Measurements from ENCODE around the gene MAN2B2. TPM values are rescaled to one million over a fixed set of nuclear protein-coding genes. Genes with fewer than 3 reads are reported as not detected.

MAN2B2 gene
- 43.8 TPM for total RNA-seq
- 10 to 100 TPM; 15.6 to 26.1 (median 20.1) TPM for polyA plus RNA-seq

GRCh38 chr4:6574747-6575502 lies at the start of gene MAN2B2:
Gene MAN2B2 (plus strand): TSS chr4:6575189. CDS start chr4:6575211, 22 bp downstream.
- Histone ChIP-seq H3K36me3 (ENCODE audit: control insufficient read depth, insufficient read depth, low read length) (peaks cover 32% of the 10 kb centered on the region), H3K27me3 (ENCODE audit: control insufficient read depth, insufficient read depth, low read length) (no peaks in the 10 kb centered on the region), H3K4me3 (ENCODE audit: low read depth, low read length) (peak within 1 kb of the TSS; percentile 68), H3K4me1 (ENCODE audit: control insufficient read depth, insufficient read depth, low read length, poor library complexity, severe bottlenecking) (peaks cover 26% of the 10 kb centered on the region), H3K27ac (ENCODE audit: insufficient read depth, low read length, poor library complexity, severe bottlenecking) (peak within 1 kb of the TSS; percentile 75), H3K9me3 (ENCODE audit: control insufficient read depth in 2 of 2, low read length in 2 of 2) (no peaks in the 10 kb centered on the region)
- DNase-seq (peak; percentile 77 to 82 (median 77)), ATAC-seq (ENCODE audit: low read depth in 2 of 2) (peak; percentile 84 to 91)
- Mint-ChIP-seq H3K4me1 (peaks cover 0 to 23% (median 8%) of the 10 kb centered on the region in 4 donors), H3K27me3 (peaks cover 10% of the 10 kb centered on the region), H3K4me3 (peak within 1 kb of the TSS; percentile 76 to 93 (median 88)), H3K27ac (peak within 1 kb of the TSS; percentile 83 to 91 (median 87)), H3K9me3 (peaks cover 0 to 2% (median 0%) of the 10 kb centered on the region in 7 donors), H3K36me3 (peaks cover 16% of the 10 kb centered on the region)

DNA sequence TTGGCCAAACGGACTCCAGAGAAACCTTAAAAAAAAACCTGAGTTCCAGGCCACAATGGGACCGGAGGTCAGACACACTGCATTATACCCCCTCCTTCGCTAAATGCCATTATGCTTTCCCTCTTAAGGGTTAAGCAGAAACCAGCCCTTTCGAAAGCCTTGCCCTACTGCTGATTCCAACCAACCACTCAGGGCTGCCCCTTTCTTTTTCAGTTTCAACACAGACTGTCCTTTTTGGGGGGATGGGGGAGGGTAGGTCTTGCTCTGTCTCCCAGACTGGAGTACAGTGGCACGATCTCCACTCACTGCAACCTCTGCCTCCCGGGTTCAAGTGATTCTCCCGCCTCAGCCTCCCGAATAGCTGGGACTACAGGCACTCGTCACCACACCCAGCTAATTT lies 49.5 kb upstream of the MAN2B2 start:
- Mint-ChIP-seq H3K27ac (no peak overlapping the region), H3K9me3 (peaks cover 0 to 2% (median 0%) of the 10 kb centered on the region in 7 donors), H3K27me3 (peaks cover 17% of the 10 kb centered on the region), H3K36me3 (no peaks in the 10 kb centered on the region), H3K4me1 (peaks cover 0 to 2% (median 0%) of the 10 kb centered on the region in 4 donors), H3K4me3 (no peak overlapping the region)
- H3K9me3 ChIP-seq (ENCODE audit: control insufficient read depth in 2 of 2, low read length in 2 of 2), result no peaks in the 10 kb centered on the region
- H3K4me3 ChIP-seq (ENCODE audit: low read depth, low read length), result no peak overlapping the region
- DNase-seq, result no peak
- ATAC-seq (ENCODE audit: low read depth in 2 of 2), result no peak
- H3K36me3 ChIP-seq (ENCODE audit: control insufficient read depth, insufficient read depth, low read length), result no peaks in the 10 kb centered on the region
- H3K4me1 ChIP-seq (ENCODE audit: control insufficient read depth, insufficient read depth, low read length, poor library complexity, severe bottlenecking), result no peaks in the 10 kb centered on the region
- no peak overlapping the region for H3K27ac ChIP-seq (ENCODE audit: insufficient read depth, low read length, poor library complexity, severe bottlenecking)
- H3K27me3 ChIP-seq (ENCODE audit: control insufficient read depth, insufficient read depth, low read length), result no peaks in the 10 kb centered on the region

DNA sequence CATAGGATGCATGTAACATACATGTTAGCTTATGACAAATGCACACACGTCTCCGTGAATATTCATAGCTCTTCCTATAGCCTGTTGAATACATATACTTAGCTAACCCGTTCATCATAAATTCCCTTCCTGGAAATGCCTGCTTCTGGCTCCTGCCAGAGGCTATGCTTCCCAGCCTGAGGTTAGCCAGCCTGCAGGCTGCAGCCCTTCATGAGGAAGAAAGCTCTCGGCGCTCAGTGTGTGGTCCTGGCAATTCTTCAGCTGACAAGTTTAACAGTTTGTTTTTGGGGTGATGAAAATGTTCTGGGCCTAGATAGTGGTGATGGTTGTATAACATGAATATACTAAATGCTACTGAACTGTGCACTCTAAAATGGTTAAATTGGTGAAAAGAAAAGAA lies 48.8 kb upstream of the MAN2B2 start:
- H3K9me3 Mint-ChIP-seq, result peaks cover 0 to 2% (median 0%) of the 10 kb centered on the region in 7 donors
- Histone ChIP-seq H3K4me3 (ENCODE audit: low read depth, low read length) (no peak overlapping the region), H3K36me3 (ENCODE audit: control insufficient read depth, insufficient read depth, low read length) (no peaks in the 10 kb centered on the region), H3K27me3 (ENCODE audit: control insufficient read depth, insufficient read depth, low read length) (no peaks in the 10 kb centered on the region), H3K4me1 (ENCODE audit: control insufficient read depth, insufficient read depth, low read length, poor library complexity, severe bottlenecking) (no peaks in the 10 kb centered on the region), H3K9me3 (ENCODE audit: control insufficient read depth in 2 of 2, low read length in 2 of 2) (no peaks in the 10 kb centered on the region), H3K27ac (ENCODE audit: insufficient read depth, low read length, poor library complexity, severe bottlenecking) (no peak overlapping the region)
- H3K27ac Mint-ChIP-seq, result no peak overlapping the region
- ATAC-seq (ENCODE audit: low read depth in 2 of 2) (no peak), DNase-seq (no peak)
- no peak overlapping the region for H3K4me3 Mint-ChIP-seq
- peaks cover 0 to 2% (median 0%) of the 10 kb centered on the region in 4 donors for H3K4me1 Mint-ChIP-seq
- no peaks in the 10 kb centered on the region for H3K36me3 Mint-ChIP-seq
- peaks cover 17% of the 10 kb centered on the region for H3K27me3 Mint-ChIP-seq

DNA sequence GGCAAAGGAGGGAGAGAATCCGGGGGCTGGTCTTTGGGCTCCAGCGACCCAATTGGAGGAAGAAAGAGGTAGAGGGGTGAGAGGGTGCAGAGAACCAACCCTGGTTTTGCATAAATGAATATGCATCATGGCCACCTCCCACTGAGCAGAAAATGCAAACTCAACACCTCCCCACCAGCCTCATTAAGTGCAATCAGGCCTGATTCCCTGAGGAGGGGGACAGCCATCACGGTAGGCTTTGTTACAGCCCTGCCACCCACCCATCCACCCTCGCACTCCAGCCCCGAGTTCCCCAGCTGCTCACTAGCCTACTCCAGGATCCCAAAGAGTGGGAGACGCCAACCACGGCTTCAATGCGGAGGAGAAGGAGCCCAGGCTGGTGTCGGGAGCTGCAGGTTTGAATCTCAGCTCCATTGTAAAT lies 48.3 kb upstream of the MAN2B2 start:
- H3K4me1 ChIP-seq (ENCODE audit: control insufficient read depth, insufficient read depth, low read length, poor library complexity, severe bottlenecking), result no peaks in the 10 kb centered on the region
- no peaks in the 10 kb centered on the region for H3K36me3 ChIP-seq (ENCODE audit: control insufficient read depth, insufficient read depth, low read length)
- no peak for DNase-seq
- peaks cover 17% of the 10 kb centered on the region for H3K27me3 Mint-ChIP-seq
- no peak overlapping the region for H3K27ac ChIP-seq (ENCODE audit: insufficient read depth, low read length, poor library complexity, severe bottlenecking)
- no peaks in the 10 kb centered on the region for H3K9me3 ChIP-seq (ENCODE audit: control insufficient read depth in 2 of 2, low read length in 2 of 2)
- no peak overlapping the region for H3K4me3 ChIP-seq (ENCODE audit: low read depth, low read length)
- H3K36me3 Mint-ChIP-seq, result no peaks in the 10 kb centered on the region
- no peaks in the 10 kb centered on the region for H3K27me3 ChIP-seq (ENCODE audit: control insufficient read depth, insufficient read depth, low read length)
- peaks cover 0 to 2% (median 0%) of the 10 kb centered on the region in 4 donors for H3K4me1 Mint-ChIP-seq
- H3K4me3 Mint-ChIP-seq, result no peak overlapping the region
- no peak for ATAC-seq (ENCODE audit: low read depth in 2 of 2)
- peaks cover 0 to 2% (median 0%) of the 10 kb centered on the region in 7 donors for H3K9me3 Mint-ChIP-seq
- H3K27ac Mint-ChIP-seq, result no peak overlapping the region

DNA sequence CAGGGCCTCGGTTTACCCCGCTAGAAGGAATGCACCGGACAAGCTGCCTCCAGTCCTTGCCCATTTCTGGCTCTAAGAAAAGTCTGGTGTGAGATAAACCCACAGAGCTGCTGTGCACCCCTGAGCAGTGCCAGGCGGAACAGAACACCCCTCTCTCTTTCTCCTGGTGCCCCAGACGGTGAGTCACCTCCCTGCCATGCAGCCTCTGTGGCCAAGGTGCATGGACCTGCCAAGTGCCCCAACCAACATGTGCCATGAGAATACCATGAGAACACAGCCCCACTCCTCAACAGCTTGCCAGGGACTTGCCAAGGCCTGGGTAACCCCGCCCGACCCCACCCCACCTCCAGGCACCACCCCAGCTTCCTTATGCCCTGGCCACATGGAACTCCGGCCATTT lies 47.7 kb upstream of the MAN2B2 start:
- no peak for DNase-seq
- Mint-ChIP-seq H3K4me3 (no peak overlapping the region), H3K36me3 (no peaks in the 10 kb centered on the region), H3K27ac (no peak overlapping the region), H3K4me1 (peaks cover 0 to 2% (median 0%) of the 10 kb centered on the region in 4 donors), H3K27me3 (peaks cover 17% of the 10 kb centered on the region), H3K9me3 (peaks cover 0 to 2% (median 0%) of the 10 kb centered on the region in 7 donors)
- no peak overlapping the region for H3K27ac ChIP-seq (ENCODE audit: insufficient read depth, low read length, poor library complexity, severe bottlenecking)
- H3K9me3 ChIP-seq (ENCODE audit: control insufficient read depth in 2 of 2, low read length in 2 of 2), result no peaks in the 10 kb centered on the region
- H3K27me3 ChIP-seq (ENCODE audit: control insufficient read depth, insufficient read depth, low read length), result no peaks in the 10 kb centered on the region
- H3K4me3 ChIP-seq (ENCODE audit: low read depth, low read length), result no peak overlapping the region
- no peak for ATAC-seq (ENCODE audit: low read depth in 2 of 2)
- H3K4me1 ChIP-seq (ENCODE audit: control insufficient read depth, insufficient read depth, low read length, poor library complexity, severe bottlenecking), result no peaks in the 10 kb centered on the region
- no peaks in the 10 kb centered on the region for H3K36me3 ChIP-seq (ENCODE audit: control insufficient read depth, insufficient read depth, low read length)

GRCh38 chr4:6527683-6528595 lies 47.0 kb upstream of the MAN2B2 start:
- Mint-ChIP-seq H3K4me1 (peaks cover 0 to 2% (median 0%) of the 10 kb centered on the region in 4 donors), H3K27me3 (peaks cover 17% of the 10 kb centered on the region), H3K36me3 (no peaks in the 10 kb centered on the region), H3K27ac (no peak overlapping the region), H3K9me3 (peaks cover 0 to 2% (median 0%) of the 10 kb centered on the region in 7 donors), H3K4me3 (no peak overlapping the region)
- no peak overlapping the region for H3K27ac ChIP-seq (ENCODE audit: insufficient read depth, low read length, poor library complexity, severe bottlenecking)
- ATAC-seq (ENCODE audit: low read depth in 2 of 2), result no peak
- no peak for DNase-seq
- no peaks in the 10 kb centered on the region for H3K4me1 ChIP-seq (ENCODE audit: control insufficient read depth, insufficient read depth, low read length, poor library complexity, severe bottlenecking)
- H3K36me3 ChIP-seq (ENCODE audit: control insufficient read depth, insufficient read depth, low read length), result no peaks in the 10 kb centered on the region
- H3K9me3 ChIP-seq (ENCODE audit: control insufficient read depth in 2 of 2, low read length in 2 of 2), result no peaks in the 10 kb centered on the region
- no peak overlapping the region for H3K4me3 ChIP-seq (ENCODE audit: low read depth, low read length)
- H3K27me3 ChIP-seq (ENCODE audit: control insufficient read depth, insufficient read depth, low read length), result no peaks in the 10 kb centered on the region

- no peaks in the 10 kb centered on the region for H3K27me3 ChIP-seq (ENCODE audit: control insufficient read depth, insufficient read depth, low read length)
- no peaks in the 10 kb centered on the region for H3K36me3 ChIP-seq (ENCODE audit: control insufficient read depth, insufficient read depth, low read length)
- no peaks in the 10 kb centered on the region for H3K9me3 Mint-ChIP-seq
- H3K4me3 Mint-ChIP-seq, result no peak overlapping the region
- H3K27me3 Mint-ChIP-seq, result peaks cover 17% of the 10 kb centered on the region
- H3K27ac Mint-ChIP-seq, result no peak overlapping the region
- H3K4me1 ChIP-seq (ENCODE audit: control insufficient read depth, insufficient read depth, low read length, poor library complexity, severe bottlenecking), result no peaks in the 10 kb centered on the region
- DNase-seq (no peak), ATAC-seq (ENCODE audit: low read depth in 2 of 2) (no peak)
- H3K4me1 Mint-ChIP-seq, result peaks cover 0 to 2% (median 0%) of the 10 kb centered on the region in 4 donors
- no peaks in the 10 kb centered on the region for H3K36me3 Mint-ChIP-seq
- no peak overlapping the region for H3K4me3 ChIP-seq (ENCODE audit: low read depth, low read length)
- H3K9me3 ChIP-seq (ENCODE audit: control insufficient read depth in 2 of 2, low read length in 2 of 2), result no peaks in the 10 kb centered on the region
- H3K27ac ChIP-seq (ENCODE audit: insufficient read depth, low read length, poor library complexity, severe bottlenecking), result no peak overlapping the region
Measured at GRCh38 chr4:6529021-6529420, 46.0 kb upstream of the MAN2B2 start.

Data from CD4-positive, CD25-positive, alpha-beta regulatory T cell (primary cell).